H1 (cell line): ENCODE results near the gene ATF7IP2.

ENCODE experiments used
- ATF2 ChIP-seq: IDR thresholded peaks from 2 replicates; pipeline ENCODE4 v1.6.1; 2012; ENCODE audit warnings: low read length, inconsistent platforms
- EGR1 ChIP-seq: IDR thresholded peaks from 2 replicates; pipeline ENCODE4 v1.6.1; 2011; ENCODE audit warnings: low read depth, low read length, borderline replicate concordance
- JUN ChIP-seq: IDR thresholded peaks from 2 replicates; pipeline ENCODE4 v1.6.1; 2011; ENCODE audit warnings: low read depth, mild to moderate bottlenecking, improper control_type of control experiment, low read length
- POLR2A ChIP-seq, 2 experiments: IDR thresholded peaks; 1 replicate in 1 of 2; 2 replicates in 1 of 2; pipeline ENCODE4 v1.6.1; 2011; ENCODE audit warnings: low read depth in 2 of 2, low read length in 2 of 2, mild to moderate bottlenecking in 2 of 2; ENCODE audit errors: control extremely low read depth in 1 of 2
- SP4 ChIP-seq: IDR thresholded peaks from 2 replicates; pipeline ENCODE4 v1.6.1; 2012; ENCODE audit warnings: low read length, inconsistent platforms
- TF ChIP-seq, protein P1 (sequence below): IDR thresholded peaks from 2 replicates; pipeline ENCODE4 v1.6.1; 2011; ENCODE audit warnings: low read length, improper control_type of control experiment
- TF ChIP-seq, protein P2 (sequence below), 3 experiments: IDR thresholded peaks; 1 replicate in 2 of 3; 2 replicates in 1 of 3; pipeline versions ENCODE4 v1.5.1 to v1.6.1; 2011; ENCODE audit warnings: low read length in 3 of 3, mild to moderate bottlenecking in 3 of 3, inconsistent platforms in 2 of 3, low read depth in 1 of 3, moderate library complexity in 1 of 3; ENCODE audit not compliant: insufficient read depth in 1 of 3; ENCODE audit errors: control extremely low read depth in 1 of 3

GRCh38 chr16:10339777-10340732 lies 45.8 kb upstream of the ATF7IP2 start:
- no peak for TF ChIP-seq ATF2
- TF ChIP-seq JUN, result no peak
- TF ChIP-seq, protein P1, sequence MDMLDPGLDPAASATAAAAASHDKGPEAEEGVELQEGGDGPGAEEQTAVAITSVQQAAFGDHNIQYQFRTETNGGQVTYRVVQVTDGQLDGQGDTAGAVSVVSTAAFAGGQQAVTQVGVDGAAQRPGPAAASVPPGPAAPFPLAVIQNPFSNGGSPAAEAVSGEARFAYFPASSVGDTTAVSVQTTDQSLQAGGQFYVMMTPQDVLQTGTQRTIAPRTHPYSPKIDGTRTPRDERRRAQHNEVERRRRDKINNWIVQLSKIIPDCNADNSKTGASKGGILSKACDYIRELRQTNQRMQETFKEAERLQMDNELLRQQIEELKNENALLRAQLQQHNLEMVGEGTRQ, result no peak
- no peak for TF ChIP-seq SP4
- TF ChIP-seq POLR2A (IDR thresholded peaks at IDR 0.05; ENCODE audit: control extremely low read depth in 1 of 2, low read depth in 2 of 2, low read length in 2 of 2), result no peak
- no peak for TF ChIP-seq EGR1
- TF ChIP-seq, protein P2, sequence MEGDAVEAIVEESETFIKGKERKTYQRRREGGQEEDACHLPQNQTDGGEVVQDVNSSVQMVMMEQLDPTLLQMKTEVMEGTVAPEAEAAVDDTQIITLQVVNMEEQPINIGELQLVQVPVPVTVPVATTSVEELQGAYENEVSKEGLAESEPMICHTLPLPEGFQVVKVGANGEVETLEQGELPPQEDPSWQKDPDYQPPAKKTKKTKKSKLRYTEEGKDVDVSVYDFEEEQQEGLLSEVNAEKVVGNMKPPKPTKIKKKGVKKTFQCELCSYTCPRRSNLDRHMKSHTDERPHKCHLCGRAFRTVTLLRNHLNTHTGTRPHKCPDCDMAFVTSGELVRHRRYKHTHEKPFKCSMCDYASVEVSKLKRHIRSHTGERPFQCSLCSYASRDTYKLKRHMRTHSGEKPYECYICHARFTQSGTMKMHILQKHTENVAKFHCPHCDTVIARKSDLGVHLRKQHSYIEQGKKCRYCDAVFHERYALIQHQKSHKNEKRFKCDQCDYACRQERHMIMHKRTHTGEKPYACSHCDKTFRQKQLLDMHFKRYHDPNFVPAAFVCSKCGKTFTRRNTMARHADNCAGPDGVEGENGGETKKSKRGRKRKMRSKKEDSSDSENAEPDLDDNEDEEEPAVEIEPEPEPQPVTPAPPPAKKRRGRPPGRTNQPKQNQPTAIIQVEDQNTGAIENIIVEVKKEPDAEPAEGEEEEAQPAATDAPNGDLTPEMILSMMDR (IDR thresholded peaks at IDR 0.05; ENCODE audit: control extremely low read depth in 1 of 3, insufficient read depth in 1 of 3, low read depth in 1 of 3, low read length in 3 of 3), result no peak
